Hepatocyte (in vitro differentiated cells): Measurements from ENCODE around the gene ITPK1. TPM values are rescaled to one million over a fixed set of nuclear protein-coding genes. Genes with fewer than 3 reads are reported as not detected.
A peak's percentile ranks its signal among the peaks of the same experiment; 100 is the strongest.

Source experiments
- DNase-seq: peaks from one replicate; pipeline ENCODE4 v3.0.0-alpha.2; 2016; ENCODE audit warnings: low spot score
- H2AFZ ChIP-seq: fragments of 200-600 bp; sonication (generic); 2 replicates; pipeline ENCODE4 v1.6.0; 2016; ENCODE audit warnings: antibody characterized with exemption, mild to moderate bottlenecking
- H3K27ac ChIP-seq: fragments of 200-600 bp; sonication (generic); 2 replicates; pipeline ENCODE4 v1.5.1; 2016; ENCODE audit warnings: mild to moderate bottlenecking
- H3K27me3 ChIP-seq: fragments of 200-600 bp; sonication (generic); 2 replicates; pipeline ENCODE4 v1.6.1; 2016
- H3K36me3 ChIP-seq: fragments of 200-600 bp; sonication (generic); replicated peaks from 2 replicates; pipeline ENCODE4 v1.5.1; 2016; ENCODE audit warnings: low read depth; ENCODE audit not compliant: insufficient read depth
- H3K4me1 ChIP-seq: fragments of 200-600 bp; sonication (generic); 2 replicates; pipeline ENCODE4 v1.5.1; 2016; ENCODE audit warnings: mild to moderate bottlenecking, moderate library complexity; ENCODE audit not compliant: insufficient read depth
- H3K4me2 ChIP-seq: fragments of 200-600 bp; sonication (generic); 2 replicates; pipeline ENCODE4 v1.6.0; 2016
- H3K4me3 ChIP-seq: fragments of 200-600 bp; sonication (generic); 2 replicates; pipeline ENCODE4 v1.5.1; 2016; ENCODE audit warnings: mild to moderate bottlenecking
- H3K79me2 ChIP-seq: fragments of 200-600 bp; sonication (generic); 2 replicates; pipeline ENCODE4 v1.6.0; 2017; ENCODE audit warnings: mild to moderate bottlenecking
- H3K9me2 ChIP-seq: fragments of 200-600 bp; sonication (generic); replicated peaks from 2 replicates; pipeline ENCODE4 v1.6.0; 2017; ENCODE audit warnings: mild to moderate bottlenecking; ENCODE audit not compliant: insufficient read depth
- H3K9me3 ChIP-seq: fragments of 200-600 bp; sonication (generic); 2 replicates; pipeline ENCODE4 v1.5.1; 2016; ENCODE audit warnings: low read depth, mild to moderate bottlenecking
- H4K20me1 ChIP-seq: fragments of 200-600 bp; sonication (generic); 2 replicates; pipeline ENCODE4 v1.6.0; 2016; ENCODE audit warnings: mild to moderate bottlenecking; ENCODE audit not compliant: insufficient read depth, poor library complexity, severe bottlenecking
- CTCF ChIP-seq: fragments of 200-600 bp; sonication (generic); IDR thresholded peaks from 2 replicates; pipeline ENCODE4 v1.5.1; 2016; ENCODE audit warnings: antibody characterized with exemption, mild to moderate bottlenecking; ENCODE audit not compliant: poor library complexity
- EZH2 ChIP-seq: fragments of 200-600 bp; sonication (generic); IDR thresholded peaks from 2 replicates; pipeline ENCODE4 v1.6.1; 2016; ENCODE audit warnings: antibody characterized with exemption, mild to moderate bottlenecking, borderline replicate concordance
- EZH2phosphoT487 ChIP-seq: fragments of 200-600 bp; sonication (generic); IDR thresholded peaks from one replicate; pipeline ENCODE4 v1.6.1; 2018; ENCODE audit warnings: antibody characterized with exemption, mild to moderate bottlenecking, low read depth, moderate library complexity; ENCODE audit not compliant: unreplicated experiment, severe bottlenecking
- WGBS: methylation state at CpG from one replicate; pipeline ENCODE4 v1.1.6; 2016; ENCODE audit warnings: low lambda C conversion rate; ENCODE audit errors: missing lambda C conversion rate; 5-methylcytosine and 5-hydroxymethylcytosine counted together
- polyA plus RNA-seq: library from polyadenylated mRNA; unstranded; fragments of >200 nt; fragmentation: Nextera tagmentation; extraction: Ambion mirVana; gene quantifications from 2 replicates; pipeline ENCODE4 v1.2.1, GENCODE V29; 2016
- total RNA-seq: library from RNA; depleted of rRNA; stranded (reverse); fragments of >200 nt; gene quantifications from 2 replicates; pipeline ENCODE4 v1.2.3, GENCODE V29; 2014

ITPK1 gene
- total and polyA plus RNA-seq, 2 experiments from 2014 or later: 49.8 to 66.7 TPM

- H3K27ac ChIP-seq: peak overlapping the region; percentile 73
Observed at GRCh38 chr14:92985521-92985920, 130.2 kb downstream of the ITPK1 start.

GRCh38 chr14:92984896-92985295 lies 130.8 kb downstream of the ITPK1 start:
- no peaks in the 10 kb centered on the region for H3K36me3 ChIP-seq
- H3K79me2 ChIP-seq: peaks cover 12% of the 10 kb centered on the region
- H3K4me2 ChIP-seq: no peak overlapping the region
- WGBS: 80% methylated on average over 4 of the region's 4 CpGs
- H3K27ac ChIP-seq: peak overlapping the region; percentile 73
- no peak overlapping the region for H2AFZ ChIP-seq
- no peaks in the 10 kb centered on the region for H4K20me1 ChIP-seq
- no peaks in the 10 kb centered on the region for H3K9me2 ChIP-seq
- peak; percentile 44 for DNase-seq
- TF ChIP-seq CTCF: no peak
- no peak for TF ChIP-seq EZH2
- no peak for TF ChIP-seq EZH2phosphoT487
- H3K4me3 ChIP-seq: no peak overlapping the region
- H3K27me3 ChIP-seq: no peaks in the 10 kb centered on the region
- H3K9me3 ChIP-seq: no peaks in the 10 kb centered on the region
- H3K4me1 ChIP-seq: peaks cover 15% of the 10 kb centered on the region

More at GRCh38 chr14:92985521-92985920, 130.2 kb downstream of the ITPK1 start:
- TF ChIP-seq CTCF (no peak), EZH2 (no peak), EZH2phosphoT487 (no peak)
- DNase-seq: no peak
- Histone ChIP-seq H3K4me1 (peaks cover 20% of the 10 kb centered on the region), H4K20me1 (no peaks in the 10 kb centered on the region), H2AFZ (no peak overlapping the region), H3K79me2 (peaks cover 12% of the 10 kb centered on the region), H3K4me2 (no peak overlapping the region), H3K36me3 (no peaks in the 10 kb centered on the region), H3K4me3 (no peak overlapping the region), H3K27me3 (no peaks in the 10 kb centered on the region), H3K9me2 (no peaks in the 10 kb centered on the region), H3K9me3 (no peaks in the 10 kb centered on the region)
- WGBS: 93% methylated on average over 4 of the region's 4 CpGs

GRCh38 chr14:92984082-92984788 lies 131.5 kb downstream of the ITPK1 start:
- Histone ChIP-seq H3K4me2 (no peak overlapping the region), H3K27ac (peak overlapping the region; percentile 52), H3K79me2 (peaks cover 12% of the 10 kb centered on the region), H2AFZ (no peak overlapping the region), H4K20me1 (no peaks in the 10 kb centered on the region), H3K4me3 (no peak overlapping the region), H3K9me3 (no peaks in the 10 kb centered on the region), H3K9me2 (no peaks in the 10 kb centered on the region), H3K36me3 (no peaks in the 10 kb centered on the region), H3K4me1 (peaks cover 15% of the 10 kb centered on the region), H3K27me3 (no peaks in the 10 kb centered on the region)
- DNase-seq: no peak
- WGBS: 84% methylated on average over 5 of the region's 5 CpGs
- TF ChIP-seq EZH2 (no peak), CTCF (no peak), EZH2phosphoT487 (no peak)
